K562 (cell line): Measurements from ENCODE around the gene LAMP1. TPM values are rescaled to one million over a fixed set of nuclear protein-coding genes. Genes with fewer than 3 reads are reported as not detected.

Experiments used
- CBFA2T2 ChIP-seq: fragments of 450-650 bp; conservative IDR thresholded peaks from 2 replicates; pipeline ENCODE4 v1.6.1; 2017; ENCODE audit warnings: mild to moderate bottlenecking
- CREB1 ChIP-seq, 2 experiments: sonication (generic) in 1 of 2; formaldehyde crosslinking in 1 of 2; IDR thresholded peaks; 2 replicates each; pipeline versions ENCODE4 v1.6.1 to v1.8.0; 2012 to 2022; ENCODE audit warnings: inconsistent platforms in 1 of 2, mild to moderate bottlenecking in 1 of 2, missing genetic modification reagents in 1 of 2, moderate library complexity in 1 of 2
- EGR1 ChIP-seq: fragments of 450-650 bp; conservative IDR thresholded peaks from 2 replicates; pipeline ENCODE4 v1.6.1; 2017; ENCODE audit warnings: mild to moderate bottlenecking
- KDM5B ChIP-seq: fragments of 200-600 bp; sonication (generic); IDR thresholded peaks from 2 replicates; pipeline ENCODE4 v1.6.1; 2012; ENCODE audit warnings: low read depth, mild to moderate bottlenecking, moderate library complexity, low read length, control low read depth, inconsistent platforms; ENCODE audit not compliant: insufficient replicate concordance
- NR2C2 ChIP-seq, 2 experiments: fragments of 200-800 bp in 1 of 2; sonication (Bioruptor generic) in 1 of 2; sonication (generic) in 1 of 2; formaldehyde crosslinking in 1 of 2; IDR thresholded peaks; 2 replicates each; pipeline versions ENCODE4 v1.6.1 to v1.8.0; 2016 to 2022; ENCODE audit warnings: mild to moderate bottlenecking in 1 of 2, missing compliant biosample characterization in 1 of 2, missing genetic modification characterization in 1 of 2, missing genetic modification reagents in 1 of 2
- PHB2 ChIP-seq: fragments of 450-650 bp; IDR thresholded peaks from 2 replicates; pipeline ENCODE4 v1.6.1; 2017; ENCODE audit warnings: low read depth
- RBM34 ChIP-seq: fragments of 200-400 bp; formaldehyde crosslinking; IDR thresholded peaks from 2 replicates; pipeline ENCODE4 v1.6.1; 2018; ENCODE audit warnings: low read length, borderline replicate concordance; ENCODE audit not compliant: insufficient read depth
- TAL1 ChIP-seq: fragments of 450-650 bp; IDR thresholded peaks from 2 replicates; pipeline ENCODE4 v1.6.1; 2016; ENCODE audit warnings: mild to moderate bottlenecking
- TEAD4 ChIP-seq, 2 experiments: sonication (generic) in 1 of 2; formaldehyde crosslinking in 1 of 2; IDR thresholded peaks; 2 replicates each; pipeline versions ENCODE4 v1.6.1 to v1.8.0; 2012 to 2022; ENCODE audit warnings: borderline replicate concordance in 1 of 2, inconsistent platforms in 1 of 2, low read length in 1 of 2, mild to moderate bottlenecking in 1 of 2, missing genetic modification reagents in 1 of 2
- ZC3H4 ChIP-seq: sonication (generic); formaldehyde crosslinking; IDR thresholded peaks from 2 replicates; pipeline ENCODE4 v1.9.0; 2021; ENCODE audit warnings: missing genetic modification reagents, borderline replicate concordance
- ZNF134 ChIP-seq: fragments of 250-450 bp; sonication (Bioruptor Pico); conservative IDR thresholded peaks from 2 replicates; pipeline ENCODE4 v1.4.0; 2020
- ZNF143 ChIP-seq: sonication (generic); formaldehyde crosslinking; IDR thresholded peaks from 2 replicates; pipeline ENCODE4 v1.9.0; 2022; ENCODE audit warnings: mild to moderate bottlenecking, missing genetic modification reagents
- ZNF3 ChIP-seq: fragments of 250-450 bp; sonication (Bioruptor Pico); IDR thresholded peaks from 2 replicates; pipeline ENCODE4 v1.5.0; 2021; ENCODE audit warnings: mild to moderate bottlenecking, moderate library complexity
- ZNF384 ChIP-seq: IDR thresholded peaks from 2 replicates; pipeline ENCODE4 v1.6.1; 2012; ENCODE audit warnings: low read depth, low read length, improper control_type of control experiment
- ZNF408 ChIP-seq: fragments of 250-450 bp; sonication (Bioruptor Pico); IDR thresholded peaks from 2 replicates; pipeline ENCODE4 v1.4.0; 2020; ENCODE audit warnings: low read depth, mild to moderate bottlenecking, moderate library complexity
- ZNF444 ChIP-seq: fragments of 250-450 bp; sonication (Bioruptor Pico); IDR thresholded peaks from 2 replicates; pipeline ENCODE4 v1.4.0; 2020; ENCODE audit warnings: mild to moderate bottlenecking, moderate library complexity
- ZNF449 ChIP-seq: fragments of 250-450 bp; sonication (Bioruptor Pico); IDR thresholded peaks from 2 replicates; pipeline ENCODE4 v1.8.0; 2022; ENCODE audit warnings: moderate library complexity, mild to moderate bottlenecking, inconsistent platforms
- polyA plus RNA-seq, 8 experiments: library from polyadenylated mRNA; depleted of rRNA in 4 of 8; stranded (reverse) in 5 of 8; unstranded in 3 of 8; fragments of >200 nt; fragmentation: Nextera tagmentation in 2 of 8; fragmentation: Illumina TruSeq in 1 of 8; extraction: Ambion mirVana in 2 of 8; extraction: Trizol in 1 of 8; gene quantifications; 2 replicates each; pipeline versions ENCODE4 v1.2.1 to v1.2.3, GENCODE V29; 2011 to 2014; ENCODE audit warnings: inconsistent platforms in 1 of 8, missing spikeins in 1 of 8
- total RNA-seq, 7 experiments: library from RNA; depleted of rRNA in 6 of 7; stranded (reverse); fragments of >200 nt in 6 of 7; fragmentation: Illumina TruSeq in 2 of 7; extraction: Trizol in 2 of 7; gene quantifications; 2 replicates each; pipeline versions ENCODE4 v1.2.1 to v1.2.3, GENCODE V29; 2011 to 2021; ENCODE audit warnings: low replicate concordance in 1 of 7
- TF ChIP-seq, protein P1 (sequence below), 2 experiments: fragments of 450-650 bp; conservative IDR thresholded peaks; 2 replicates each; pipeline ENCODE4 v1.6.1; 2017; ENCODE audit warnings: mild to moderate bottlenecking in 2 of 2, moderate library complexity in 2 of 2

LAMP1 gene
- total and polyA plus RNA-seq, 9 of the 15 experiments (the other 6 are each of a cell fraction or from before 2014, with no cell fraction given), result 2.2 to 70.1 (median 30.5) TPM

- no peak for TF ChIP-seq ZNF3
- TF ChIP-seq, protein P1, sequence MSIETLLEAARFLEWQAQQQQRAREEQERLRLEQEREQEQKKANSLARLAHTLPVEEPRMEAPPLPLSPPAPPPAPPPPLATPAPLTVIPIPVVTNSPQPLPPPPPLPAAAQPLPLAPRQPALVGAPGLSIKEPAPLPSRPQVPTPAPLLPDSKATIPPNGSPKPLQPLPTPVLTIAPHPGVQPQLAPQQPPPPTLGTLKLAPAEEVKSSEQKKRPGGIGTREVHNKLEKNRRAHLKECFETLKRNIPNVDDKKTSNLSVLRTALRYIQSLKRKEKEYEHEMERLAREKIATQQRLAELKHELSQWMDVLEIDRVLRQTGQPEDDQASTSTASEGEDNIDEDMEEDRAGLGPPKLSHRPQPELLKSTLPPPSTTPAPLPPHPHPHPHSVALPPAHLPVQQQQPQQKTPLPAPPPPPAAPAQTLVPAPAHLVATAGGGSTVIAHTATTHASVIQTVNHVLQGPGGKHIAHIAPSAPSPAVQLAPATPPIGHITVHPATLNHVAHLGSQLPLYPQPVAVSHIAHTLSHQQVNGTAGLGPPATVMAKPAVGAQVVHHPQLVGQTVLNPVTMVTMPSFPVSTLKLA (conservative IDR thresholded peaks at IDR 0.05), result peak; percentile 35 to 62; a peak in 3 of 4 replicates
- no peak for TF ChIP-seq NR2C2 (CRISPR knock-in tag; IDR thresholded peaks at IDR 0.05)
- TF ChIP-seq NR2C2 (tag; IDR thresholded peaks at IDR 0.05), result no peak
- no peak for TF ChIP-seq ZNF384
- TF ChIP-seq ZNF134 (CRISPR knock-in tag), result no peak
- TF ChIP-seq KDM5B, result no peak
- peak; percentile 30; the same call in 1 of the 2 replicates for TF ChIP-seq TEAD4 (IDR thresholded peaks at IDR 0.05; ENCODE audit: low read length)
- TF ChIP-seq TEAD4 (CRISPR knock-in tag; IDR thresholded peaks at IDR 0.05; ENCODE audit: borderline replicate concordance), result no peak
- TF ChIP-seq ZNF444 (CRISPR knock-in tag), result no peak
- TF ChIP-seq ZNF143 (CRISPR knock-in tag), result no peak
- TF ChIP-seq CREB1 (IDR thresholded peaks at IDR 0.05), result no peak
- TF ChIP-seq CREB1 (CRISPR knock-in tag; IDR thresholded peaks at IDR 0.05), result no peak
- no peak for TF ChIP-seq ZNF408 (CRISPR knock-in tag)
- no peak for TF ChIP-seq ZNF449
- TF ChIP-seq PHB2, result no peak
- TF ChIP-seq RBM34, result no peak
- peak; percentile 37; the same call in 1 of the 2 replicates for TF ChIP-seq TAL1
- peak; percentile 65 for TF ChIP-seq CBFA2T2
- TF ChIP-seq EGR1, result peak; percentile 30; the same call in 1 of the 2 replicates
- TF ChIP-seq ZC3H4 (CRISPR knock-in tag), result no peak
Observed at GRCh38 chr13:113298043-113298945, 1.3 kb downstream of the LAMP1 start (continued).
